CD4-positive, alpha-beta T cell treated with Interleukin-6 at 100 ng/mL for 8 hours (primary cell): ENCODE measurements around the gene MLN.

Experiments used
- DNase-seq: peaks from one replicate; pipeline ENCODE4 v3.0.0-alpha.2; 2020; ENCODE audit warnings: mixed read lengths, low spot score

The MLN gene

GRCh38 chr6:33813990-33814985 is 10.5 kb upstream of the MLN start:
- no peak for DNase-seq

GRCh38 chr6:33813246-33813904 is 9.6 kb upstream of the MLN start:
- no peak for DNase-seq

GRCh38 chr6:33812669-33813068 is 8.9 kb upstream of the MLN start:
- DNase-seq, result no peak

- no peak for DNase-seq
Measured at GRCh38 chr6:33809594-33809993, 5.8 kb upstream of the MLN start.

- no peak for DNase-seq
Measured at GRCh38 chr6:33808641-33809180, 4.9 kb upstream of the MLN start.

GRCh38 chr6:33807606-33808005 is 3.8 kb upstream of the MLN start:
- no peak for DNase-seq

GRCh38 chr6:33806841-33807240 is 3.0 kb upstream of the MLN start:
- no peak for DNase-seq

- no peak for DNase-seq
Measured at GRCh38 chr6:33802186-33802958, 1.4 kb downstream of the MLN start.

- no peak for DNase-seq
Measured at GRCh38 chr6:33801611-33802010, 2.2 kb downstream of the MLN start.

GRCh38 chr6:33800248-33800969 is 3.4 kb downstream of the MLN start:
- no peak for DNase-seq

- DNase-seq, result no peak
Measured at GRCh38 chr6:33799454-33800113, 4.2 kb downstream of the MLN start.

- DNase-seq, result no peak
Measured at GRCh38 chr6:33798343-33798848, 5.4 kb downstream of the MLN start.

- no peak for DNase-seq
Measured at GRCh38 chr6:33797626-33798342, 6.0 kb downstream of the MLN start.

GRCh38 chr6:33794910-33795623 is 8.7 kb downstream of the MLN start:
- no peak for DNase-seq

- no peak for DNase-seq
Measured at GRCh38 chr6:33792981-33793380, 10.8 kb downstream of the MLN start.

- DNase-seq, result no peak
Measured at GRCh38 chr6:33791620-33792019, 12.2 kb downstream of the MLN start.

- no peak for DNase-seq
Measured at GRCh38 chr6:33790910-33791309, 12.9 kb downstream of the MLN start.

GRCh38 chr6:33790379-33790778 is 13.4 kb downstream of the MLN start:
- no peak for DNase-seq

- DNase-seq, result no peak
Measured at GRCh38 chr6:33789550-33789895, 14.3 kb downstream of the MLN start.
